Breast epithelium (tissue), 3 donors: ENCODE measurements around the gene GIGYF2.

ENCODE experiments used
- CTCF ChIP-seq, 3 donors: fragments of 450-650 bp; IDR thresholded peaks; one replicate each; pipeline ENCODE4 v1.5.1; 2016 to 2017; ENCODE audit warnings: antibody characterized with exemption in 3 of 3, mild to moderate bottlenecking in 3 of 3, moderate library complexity in 3 of 3
- POLR2A ChIP-seq: fragments of 450-650 bp; IDR thresholded peaks from one replicate; pipeline ENCODE4 v1.6.1; 2016; ENCODE audit warnings: antibody characterized with exemption, mild to moderate bottlenecking, moderate library complexity
- POLR2AphosphoS5 ChIP-seq, 3 donors: sonication (generic); formaldehyde crosslinking; IDR thresholded peaks; one replicate each; pipeline ENCODE4 v1.6.1; 2017; ENCODE audit warnings: antibody characterized with exemption in 3 of 3

DNA sequence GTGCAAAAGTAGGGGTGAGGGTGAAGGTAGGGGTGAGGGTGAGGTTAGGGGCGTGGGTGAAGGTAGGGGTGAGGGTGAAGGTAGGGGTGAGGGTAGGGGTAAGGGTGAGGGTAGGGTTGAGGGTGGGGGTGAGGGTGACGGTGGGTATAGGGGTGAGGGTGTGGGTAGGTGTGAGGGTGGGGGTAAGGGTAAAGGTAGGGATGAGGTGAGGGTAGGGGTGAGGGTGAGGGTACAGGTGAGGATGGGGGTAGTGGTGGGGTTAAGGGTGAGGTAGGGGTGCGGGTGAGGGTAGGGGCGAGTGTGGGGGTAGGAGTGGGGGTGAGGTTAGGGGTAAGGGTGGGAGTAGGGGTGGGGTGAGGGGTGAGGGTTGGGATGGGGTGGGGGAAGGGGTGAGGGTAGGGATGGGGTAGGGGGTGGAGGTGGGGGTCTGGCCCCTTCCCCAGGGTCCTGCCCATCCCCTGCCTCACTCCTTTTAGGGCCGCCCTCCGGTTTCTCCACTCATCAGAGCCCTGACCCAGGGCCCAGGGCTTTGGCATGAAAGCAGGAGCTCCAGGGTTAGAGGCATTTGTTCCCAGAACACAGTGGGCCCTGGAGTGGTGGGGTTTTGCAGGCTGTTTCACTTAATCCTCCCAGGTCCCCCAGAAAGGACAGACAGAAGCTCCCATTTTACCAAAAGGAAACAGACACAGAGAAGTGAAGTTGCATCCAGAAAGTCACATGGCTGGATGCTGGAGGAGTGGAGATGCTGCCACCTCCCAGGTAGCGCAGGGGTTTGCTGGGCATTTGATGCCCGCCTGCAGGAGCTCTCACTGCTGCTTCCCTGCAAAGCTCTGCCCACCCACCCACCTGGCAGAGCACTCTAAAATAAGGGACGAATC, 199.8 kb downstream of the GIGYF2 start:
- TF ChIP-seq CTCF (IDR thresholded peaks at IDR 0.05), result no peak
- no peak for TF ChIP-seq POLR2AphosphoS5 (IDR thresholded peaks at IDR 0.05)
- TF ChIP-seq POLR2A, result no peak
